Measurements from ENCODE around the gene CCDC170.

The CCDC170 gene

GRCh38 chr6:151661928-151662327, 168.1 kb downstream of the CCDC170 start:
- no peak for DNase-seq

- no peak for DNase-seq
Measured at GRCh38 chr6:151663559-151663958, 169.7 kb downstream of the CCDC170 start.

- no peak for DNase-seq
Measured at GRCh38 chr6:151664390-151664789, 170.6 kb downstream of the CCDC170 start.

GRCh38 chr6:151665329-151665728, 171.5 kb downstream of the CCDC170 start:
- DNase-seq: no peak

- no peak for DNase-seq
Measured at GRCh38 chr6:151666526-151666925, 172.7 kb downstream of the CCDC170 start.

GRCh38 chr6:151669208-151669560, 175.4 kb downstream of the CCDC170 start:
- no peak for DNase-seq

GRCh38 chr6:151670116-151670515, 176.3 kb downstream of the CCDC170 start:
- DNase-seq: no peak

Measured in cerebellar nuclear complex (tissue), 1 donor.